ENCODE data around the gene INSIG1. TPM values are rescaled to one million over a fixed set of nuclear protein-coding genes. Genes with fewer than 3 reads are reported as not detected.

Gene INSIG1
- total RNA-seq, 1 experiment from 2014 or later: 54.7 TPM

DNA sequence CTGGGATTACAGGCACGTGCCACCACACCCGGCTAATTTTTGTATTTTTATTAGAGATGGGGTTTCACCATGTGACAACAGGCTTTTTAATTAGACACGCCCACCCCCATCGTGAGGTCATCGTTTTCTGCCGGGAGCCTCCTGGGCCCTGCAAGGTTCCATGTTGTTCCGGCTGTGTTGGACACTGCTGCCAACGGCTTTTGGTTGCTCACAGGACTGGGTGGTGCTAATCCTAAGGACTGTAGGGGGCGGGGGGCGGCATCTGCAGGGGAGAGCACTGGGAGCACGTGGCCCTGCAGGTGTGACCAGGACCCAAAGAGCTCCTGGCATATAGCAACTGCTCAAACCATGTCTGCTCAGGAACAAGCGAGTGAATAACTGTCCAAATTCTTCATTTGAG is 29.5 kb upstream of the INSIG1 start:
- Histone ChIP-seq H2AFZ (ENCODE audit: low read depth, low read length, poor library complexity, severe bottlenecking) (no peak overlapping the region), H3K27me3 (ENCODE audit: insufficient read depth, low read length) (no peaks in the 10 kb centered on the region), H3K4me3 (replicated peaks in 1 of 2; ENCODE audit: low read depth in 1 of 2, low read length in 2 of 2) (no peak overlapping the region), H3K79me2 (ENCODE audit: insufficient read depth, low read length) (no peaks in the 10 kb centered on the region), H3K4me2 (ENCODE audit: low read length) (no peak overlapping the region), H4K20me1 (ENCODE audit: insufficient read depth) (no peaks in the 10 kb centered on the region), H3K9me2 (ENCODE audit: insufficient read depth) (no peaks in the 10 kb centered on the region), H3K9me3 (ENCODE audit: control insufficient read depth in 1 of 2, insufficient read depth in 1 of 2, low read depth in 1 of 2, low read length in 2 of 2) (no peaks in the 10 kb centered on the region), H3K27ac (ENCODE audit: low read depth, low read length) (no peak overlapping the region), H3K4me1 (ENCODE audit: control insufficient read depth in 1 of 2, insufficient read depth in 2 of 2, low read length in 2 of 2) (no peaks in the 10 kb centered on the region), H3K36me3 (ENCODE audit: control insufficient read depth in 1 of 2, insufficient read depth in 2 of 2, low read length in 2 of 2) (no peaks in the 10 kb centered on the region), H3K9ac (ENCODE audit: low read length) (no peak overlapping the region)
- DNase-seq (ENCODE audit: low read depth, low spot score) (no peak), ATAC-seq (no peak)
- RAD21 ChIA-PET (ENCODE audit: low non-redundant PET in 1 of 2, low total read pairs in 2 of 2, uncharacterized antibody in 2 of 2, unreplicated experiment in 2 of 2): no interaction called here
- CTCF ChIA-PET: no interaction called here
- no peak for TF ChIP-seq EGR1 (IDR thresholded peaks at IDR 0.05; ENCODE audit: low read depth)
- no peak for TF ChIP-seq ELF1 (IDR thresholded peaks at IDR 0.05; ENCODE audit: borderline replicate concordance, low read depth)
- no peak for TF ChIP-seq SRF (IDR thresholded peaks at IDR 0.05; ENCODE audit: low read depth)
- TF ChIP-seq, protein P1, sequence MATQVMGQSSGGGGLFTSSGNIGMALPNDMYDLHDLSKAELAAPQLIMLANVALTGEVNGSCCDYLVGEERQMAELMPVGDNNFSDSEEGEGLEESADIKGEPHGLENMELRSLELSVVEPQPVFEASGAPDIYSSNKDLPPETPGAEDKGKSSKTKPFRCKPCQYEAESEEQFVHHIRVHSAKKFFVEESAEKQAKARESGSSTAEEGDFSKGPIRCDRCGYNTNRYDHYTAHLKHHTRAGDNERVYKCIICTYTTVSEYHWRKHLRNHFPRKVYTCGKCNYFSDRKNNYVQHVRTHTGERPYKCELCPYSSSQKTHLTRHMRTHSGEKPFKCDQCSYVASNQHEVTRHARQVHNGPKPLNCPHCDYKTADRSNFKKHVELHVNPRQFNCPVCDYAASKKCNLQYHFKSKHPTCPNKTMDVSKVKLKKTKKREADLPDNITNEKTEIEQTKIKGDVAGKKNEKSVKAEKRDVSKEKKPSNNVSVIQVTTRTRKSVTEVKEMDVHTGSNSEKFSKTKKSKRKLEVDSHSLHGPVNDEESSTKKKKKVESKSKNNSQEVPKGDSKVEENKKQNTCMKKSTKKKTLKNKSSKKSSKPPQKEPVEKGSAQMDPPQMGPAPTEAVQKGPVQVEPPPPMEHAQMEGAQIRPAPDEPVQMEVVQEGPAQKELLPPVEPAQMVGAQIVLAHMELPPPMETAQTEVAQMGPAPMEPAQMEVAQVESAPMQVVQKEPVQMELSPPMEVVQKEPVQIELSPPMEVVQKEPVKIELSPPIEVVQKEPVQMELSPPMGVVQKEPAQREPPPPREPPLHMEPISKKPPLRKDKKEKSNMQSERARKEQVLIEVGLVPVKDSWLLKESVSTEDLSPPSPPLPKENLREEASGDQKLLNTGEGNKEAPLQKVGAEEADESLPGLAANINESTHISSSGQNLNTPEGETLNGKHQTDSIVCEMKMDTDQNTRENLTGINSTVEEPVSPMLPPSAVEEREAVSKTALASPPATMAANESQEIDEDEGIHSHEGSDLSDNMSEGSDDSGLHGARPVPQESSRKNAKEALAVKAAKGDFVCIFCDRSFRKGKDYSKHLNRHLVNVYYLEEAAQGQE (IDR thresholded peaks at IDR 0.05; ENCODE audit: low read depth): no peak
- TF ChIP-seq, protein P2, sequence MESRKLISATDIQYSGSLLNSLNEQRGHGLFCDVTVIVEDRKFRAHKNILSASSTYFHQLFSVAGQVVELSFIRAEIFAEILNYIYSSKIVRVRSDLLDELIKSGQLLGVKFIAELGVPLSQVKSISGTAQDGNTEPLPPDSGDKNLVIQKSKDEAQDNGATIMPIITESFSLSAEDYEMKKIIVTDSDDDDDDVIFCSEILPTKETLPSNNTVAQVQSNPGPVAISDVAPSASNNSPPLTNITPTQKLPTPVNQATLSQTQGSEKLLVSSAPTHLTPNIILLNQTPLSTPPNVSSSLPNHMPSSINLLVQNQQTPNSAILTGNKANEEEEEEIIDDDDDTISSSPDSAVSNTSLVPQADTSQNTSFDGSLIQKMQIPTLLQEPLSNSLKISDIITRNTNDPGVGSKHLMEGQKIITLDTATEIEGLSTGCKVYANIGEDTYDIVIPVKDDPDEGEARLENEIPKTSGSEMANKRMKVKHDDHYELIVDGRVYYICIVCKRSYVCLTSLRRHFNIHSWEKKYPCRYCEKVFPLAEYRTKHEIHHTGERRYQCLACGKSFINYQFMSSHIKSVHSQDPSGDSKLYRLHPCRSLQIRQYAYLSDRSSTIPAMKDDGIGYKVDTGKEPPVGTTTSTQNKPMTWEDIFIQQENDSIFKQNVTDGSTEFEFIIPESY (IDR thresholded peaks at IDR 0.05; ENCODE audit: extremely low read depth, insufficient replicate concordance, low read length): no peak
- no peak for TF ChIP-seq EZH2phosphoT487 (IDR thresholded peaks at IDR 0.05; ENCODE audit: borderline replicate concordance)
- no peak for TF ChIP-seq ZFX (IDR thresholded peaks at IDR 0.05)
- TF ChIP-seq YY1 (IDR thresholded peaks at IDR 0.05; ENCODE audit: extremely low read depth, insufficient replicate concordance, low read depth, low read length): no peak
- TF ChIP-seq JUND (IDR thresholded peaks at IDR 0.05): no peak
- TF ChIP-seq, protein P3, sequence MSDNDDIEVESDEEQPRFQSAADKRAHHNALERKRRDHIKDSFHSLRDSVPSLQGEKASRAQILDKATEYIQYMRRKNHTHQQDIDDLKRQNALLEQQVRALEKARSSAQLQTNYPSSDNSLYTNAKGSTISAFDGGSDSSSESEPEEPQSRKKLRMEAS (IDR thresholded peaks at IDR 0.05): no peak
- no peak for TF ChIP-seq SP1 (IDR thresholded peaks at IDR 0.05; ENCODE audit: low read depth)
- no peak for TF ChIP-seq CEBPB (IDR thresholded peaks at IDR 0.05; ENCODE audit: low read depth)
- TF ChIP-seq EZH2 (IDR thresholded peaks at IDR 0.05): no peak
- TF ChIP-seq, protein P4, sequence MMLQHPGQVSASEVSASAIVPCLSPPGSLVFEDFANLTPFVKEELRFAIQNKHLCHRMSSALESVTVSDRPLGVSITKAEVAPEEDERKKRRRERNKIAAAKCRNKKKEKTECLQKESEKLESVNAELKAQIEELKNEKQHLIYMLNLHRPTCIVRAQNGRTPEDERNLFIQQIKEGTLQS (IDR thresholded peaks at IDR 0.05): no peak
- no peak for TF ChIP-seq TCF7L2 (IDR thresholded peaks at IDR 0.05; ENCODE audit: borderline replicate concordance, extremely low read depth, insufficient read depth, insufficient read length)
- TF ChIP-seq POLR2A (IDR thresholded peaks at IDR 0.05; ENCODE audit: borderline replicate concordance, extremely low read depth, insufficient read depth, insufficient read length): no peak
- no peak for TF ChIP-seq ZNF274 (IDR thresholded peaks at IDR 0.05; ENCODE audit: low read depth, low read length)
- no peak for TF ChIP-seq FOSL1 (IDR thresholded peaks at IDR 0.05; ENCODE audit: low read depth)
- TF ChIP-seq RAD21 (IDR thresholded peaks at IDR 0.05; ENCODE audit: low read depth): no peak
- BruUV-seq (replicated peaks): no TSS peak
- intact Hi-C loops (cut with micrococcal nuclease): no loop called here
- POLR2A ChIA-PET: no interaction called here

Data from HCT116 (cell line).